Lung microvascular endothelial cell (primary cell): ENCODE measurements around the gene HIGD1A. TPM values are rescaled to one million over a fixed set of nuclear protein-coding genes. Genes with fewer than 3 reads are reported as not detected.
A peak's percentile ranks its signal among the peaks of the same experiment; 100 is the strongest.

ENCODE experiments used
- DNase-seq, 2 donors: peaks; one replicate each; pipeline versions ENCODE4 v3.0.0 to v3.0.0-alpha.2; 2010; ENCODE audit warnings: low read depth in 2 of 2
- total RNA-seq: library from RNA; depleted of rRNA; stranded (reverse); fragments of >200 nt; gene quantifications from 2 replicates; pipeline ENCODE4 v1.2.1, GENCODE V29; 2014

The HIGD1A gene
- total RNA-seq, 1 donor from 2014 or later, result 93.5 TPM

DNA sequence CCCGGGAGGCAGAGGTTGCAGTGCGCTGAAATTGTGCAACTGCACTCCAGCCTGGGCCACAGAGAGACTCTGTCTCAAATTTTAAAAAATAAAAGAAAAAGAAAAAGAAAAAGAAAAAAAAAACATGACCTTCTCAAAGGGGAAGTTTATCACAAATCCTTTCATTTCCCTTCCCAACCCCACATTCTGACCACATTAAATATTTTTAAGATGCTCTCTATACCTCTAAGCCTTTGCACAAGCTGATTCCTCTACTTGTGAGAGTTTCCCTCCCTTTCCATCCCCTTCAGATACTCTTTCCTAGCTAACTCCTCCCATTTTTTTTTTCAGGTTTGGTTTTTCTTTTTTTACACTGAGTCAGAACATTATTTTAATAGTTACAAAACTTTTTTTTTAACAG lies 4.0 kb downstream of the HIGD1A start:
- no peak for DNase-seq

DNA sequence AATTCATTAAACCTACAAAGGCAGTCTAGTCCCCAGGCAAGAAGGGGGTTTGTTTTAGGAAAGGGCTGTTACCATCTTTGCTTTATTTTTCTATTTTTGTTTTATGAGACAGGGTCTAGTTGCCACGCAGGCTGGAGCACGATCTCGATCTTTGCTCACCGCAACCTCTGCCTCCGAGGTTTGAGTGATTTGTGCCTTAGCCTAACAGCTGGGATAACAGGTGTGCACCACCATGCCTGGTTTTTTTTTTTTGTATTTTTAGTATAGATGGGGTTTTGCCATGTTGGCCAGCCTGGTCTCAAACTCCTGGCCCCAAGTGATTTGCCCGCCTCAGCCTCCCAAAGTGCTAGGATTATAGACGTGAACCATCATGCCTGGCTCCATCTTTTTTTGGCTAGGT lies 4.9 kb downstream of the HIGD1A start:
- DNase-seq, result no peak

DNA sequence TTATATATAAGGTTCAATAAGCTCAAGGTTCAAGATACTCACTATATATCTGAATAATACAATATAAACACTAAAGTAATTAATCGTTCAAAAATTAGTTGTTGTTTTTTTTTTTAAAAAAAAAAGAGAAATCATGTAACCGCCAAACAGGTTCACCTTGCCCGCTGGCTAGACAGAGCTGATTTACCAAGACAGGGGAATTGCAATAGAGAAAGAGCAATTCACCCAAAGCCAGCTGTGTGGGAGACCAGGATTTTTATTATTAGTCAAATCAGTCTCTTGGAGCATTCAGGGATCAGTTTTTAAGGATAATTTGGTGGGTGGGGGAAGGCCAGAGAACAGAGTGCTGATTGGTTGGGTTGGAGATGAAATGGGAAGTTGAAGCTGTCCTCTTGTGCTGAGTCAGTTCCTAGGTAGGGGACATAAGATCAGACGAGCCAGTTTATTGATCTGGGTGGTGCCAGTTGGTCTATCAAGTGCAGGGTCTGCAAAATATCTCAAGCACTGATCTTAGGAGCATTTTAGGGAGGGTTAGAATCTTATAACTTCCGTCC lies 7.9 kb downstream of the HIGD1A start:
- no peak for DNase-seq

DNA sequence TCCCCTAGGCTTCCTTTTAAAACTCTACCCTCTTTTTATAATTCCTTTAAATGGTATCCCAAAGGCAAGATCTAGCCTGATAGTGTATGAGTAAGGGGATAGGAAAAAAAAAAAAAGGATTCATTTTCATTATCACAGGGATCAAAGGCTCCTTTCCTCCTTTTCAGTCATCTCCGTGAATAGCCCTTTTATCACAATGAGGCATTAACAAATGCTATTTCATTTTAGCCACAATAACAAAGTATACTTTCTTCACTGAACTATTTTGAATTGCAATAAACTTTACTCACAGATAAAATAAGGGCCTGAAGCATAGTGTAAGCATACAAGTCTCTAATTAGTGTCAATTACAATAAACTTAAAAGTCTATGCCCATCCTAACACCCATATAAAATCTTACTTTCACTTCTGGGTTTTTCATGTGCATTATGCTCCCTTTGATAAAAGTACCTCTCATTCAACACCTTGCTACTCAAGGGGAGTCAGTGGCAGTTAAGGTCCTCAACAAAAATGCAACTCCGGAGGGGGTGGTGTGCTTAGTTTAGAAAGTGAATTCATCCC lies 8.6 kb downstream of the HIGD1A start:
- no peak for DNase-seq

DNA sequence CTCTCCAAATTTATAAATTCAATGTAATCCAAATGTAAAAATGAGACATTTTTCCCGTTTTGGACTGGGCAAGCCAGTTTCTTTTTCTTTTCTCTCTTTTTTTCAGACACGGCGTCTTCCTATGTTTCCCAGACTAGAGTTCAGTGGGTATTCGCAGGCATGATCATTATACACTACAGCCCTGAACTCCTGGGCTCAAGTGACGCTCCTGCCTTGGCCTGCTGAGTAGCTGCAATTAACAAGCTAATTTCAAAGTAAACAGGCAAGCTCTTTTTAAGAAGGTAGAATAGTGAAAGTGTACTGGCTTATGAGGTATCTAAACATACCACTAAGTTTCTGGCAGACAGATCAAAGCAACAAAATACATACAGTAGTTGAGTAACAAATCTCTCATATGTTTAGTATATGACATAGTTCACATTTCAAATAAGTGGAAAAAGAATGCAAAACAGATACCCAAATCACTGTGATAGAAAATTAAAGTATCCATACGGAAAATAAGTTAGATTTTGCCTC lies 13.5 kb downstream of the HIGD1A start:
- no peak for DNase-seq

DNA sequence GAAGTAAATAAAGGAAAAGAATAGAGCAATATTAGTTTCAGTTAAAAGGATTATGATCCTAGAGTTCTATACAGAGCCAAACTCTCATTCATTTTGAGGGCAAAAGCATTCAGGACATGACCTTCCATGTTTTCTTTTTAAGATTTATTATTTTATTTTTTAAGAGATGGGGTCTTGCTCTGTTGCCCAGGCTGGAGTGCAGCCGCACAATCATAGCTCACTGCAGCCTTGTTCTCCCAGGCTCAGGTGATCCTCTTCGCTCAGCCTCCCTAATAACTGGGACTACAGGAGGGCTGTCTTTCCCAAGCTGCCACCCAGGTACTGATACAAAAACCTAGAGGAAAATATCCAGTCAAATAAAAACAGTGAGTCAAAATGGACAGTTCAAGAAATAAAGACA lies 17.7 kb downstream of the HIGD1A start:
- DNase-seq, result no peak

DNA sequence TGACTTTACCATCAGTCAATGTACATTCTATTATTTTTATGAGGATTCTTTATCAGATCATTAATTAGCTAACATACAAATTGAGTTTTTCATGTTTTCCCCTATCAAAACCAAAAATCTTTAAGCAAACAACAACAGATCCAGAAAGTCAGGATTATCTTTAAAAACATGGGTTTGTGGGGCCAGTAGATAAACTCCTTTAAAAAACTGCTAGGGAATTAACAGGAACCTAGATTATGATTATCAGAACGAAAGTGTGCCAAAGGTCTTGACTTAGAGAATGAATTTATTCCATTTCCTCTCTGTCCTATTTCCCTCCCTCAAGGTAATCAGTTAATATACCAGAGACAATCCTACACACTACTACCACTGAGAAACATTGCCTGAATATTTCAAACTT lies 18.1 kb downstream of the HIGD1A start:
- DNase-seq, result no peak

DNA sequence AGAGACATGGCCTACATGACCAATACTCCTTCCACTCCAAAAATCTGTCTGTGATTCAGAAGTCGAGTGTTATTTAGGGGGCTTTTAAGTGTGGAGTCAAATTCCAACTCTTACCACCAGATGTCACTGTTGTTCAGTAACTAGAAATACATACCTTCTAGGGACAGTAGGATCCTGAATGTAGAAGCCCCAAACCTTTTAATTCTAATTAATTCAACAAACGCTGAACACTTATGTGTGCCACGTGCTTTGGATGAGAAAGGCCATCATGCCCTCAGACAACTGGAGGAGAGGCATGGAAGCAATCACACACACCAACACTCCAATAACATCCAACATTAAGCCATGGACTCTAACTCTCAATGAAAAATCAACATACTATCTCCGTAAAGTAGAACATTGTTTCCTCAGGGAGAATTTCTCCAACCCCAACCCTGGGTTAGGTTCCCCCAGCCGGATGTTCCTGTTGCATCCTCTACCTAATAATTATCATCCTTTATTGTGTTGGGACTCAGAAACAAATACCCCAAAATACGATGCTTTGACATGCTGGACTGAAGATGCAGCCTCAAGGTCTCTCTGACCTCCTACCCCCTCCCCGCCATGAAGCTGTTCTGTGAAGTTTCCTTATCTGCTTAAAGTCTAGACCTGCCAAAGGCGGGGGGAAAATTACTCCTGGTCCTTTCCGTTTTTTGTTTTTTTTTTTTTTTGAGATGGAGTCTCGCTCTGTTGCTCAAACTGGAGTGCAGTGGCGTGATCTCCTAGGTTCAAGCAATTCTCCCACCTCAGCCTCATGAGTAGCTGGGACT lies 23.2 kb downstream of the HIGD1A start:
- DNase-seq, result peak; percentile 79 to 84

DNA sequence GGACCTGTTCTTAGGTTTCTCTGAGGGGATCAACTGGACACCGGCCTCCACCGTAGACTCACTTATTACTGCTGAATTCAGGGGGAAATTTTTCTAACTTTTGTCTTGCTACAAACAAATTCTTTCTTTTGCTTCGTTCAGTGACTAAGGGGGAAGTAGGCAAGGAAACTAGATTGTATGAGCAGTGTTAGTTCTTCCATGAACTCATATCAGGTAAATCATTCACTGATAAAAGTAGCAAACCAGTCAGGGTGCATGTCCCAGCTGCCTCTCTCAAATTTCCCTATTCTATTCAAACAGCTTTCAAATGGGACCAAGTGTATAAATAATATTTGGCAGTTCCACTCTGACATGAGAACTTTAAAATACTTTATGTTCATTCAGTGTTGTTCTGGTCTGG lies 23.9 kb downstream of the HIGD1A start:
- no peak for DNase-seq

DNA sequence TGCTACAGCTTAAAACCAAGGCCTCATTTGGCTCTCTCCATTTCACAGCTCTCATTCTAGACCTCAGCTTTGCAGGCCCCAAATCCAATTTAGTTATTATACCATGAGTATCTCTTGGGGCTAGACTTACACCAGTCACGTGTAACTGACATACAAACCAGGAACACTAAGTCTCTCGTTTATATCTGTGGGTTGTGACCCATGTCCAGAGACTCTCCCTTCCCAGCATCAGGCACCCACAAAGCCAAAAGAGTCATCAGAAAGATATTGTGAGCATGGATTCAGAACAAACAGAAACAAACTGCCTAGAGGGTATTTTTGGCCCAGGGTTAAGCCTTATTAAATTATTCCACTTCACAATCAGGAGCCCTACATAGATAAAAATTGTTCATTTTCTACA lies 25.6 kb downstream of the HIGD1A start:
- no peak for DNase-seq

DNA sequence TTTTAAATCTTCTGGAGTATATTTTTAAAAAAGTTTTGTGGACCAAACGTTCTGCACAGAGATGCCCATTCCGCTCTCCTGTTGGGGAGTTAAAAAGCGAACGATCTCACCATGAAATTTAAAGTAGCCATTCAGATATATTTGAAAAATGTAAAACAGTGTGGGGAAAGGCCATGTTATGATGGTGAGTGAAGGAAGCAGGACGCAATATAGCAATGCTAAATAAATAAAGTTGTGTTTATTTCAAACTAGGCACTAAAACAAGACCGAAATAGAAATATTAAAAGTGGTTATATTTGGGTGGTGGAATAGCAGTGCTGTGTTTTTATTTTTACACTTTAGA lies 30.9 kb downstream of the HIGD1A start:
- DNase-seq, result no peak

DNA sequence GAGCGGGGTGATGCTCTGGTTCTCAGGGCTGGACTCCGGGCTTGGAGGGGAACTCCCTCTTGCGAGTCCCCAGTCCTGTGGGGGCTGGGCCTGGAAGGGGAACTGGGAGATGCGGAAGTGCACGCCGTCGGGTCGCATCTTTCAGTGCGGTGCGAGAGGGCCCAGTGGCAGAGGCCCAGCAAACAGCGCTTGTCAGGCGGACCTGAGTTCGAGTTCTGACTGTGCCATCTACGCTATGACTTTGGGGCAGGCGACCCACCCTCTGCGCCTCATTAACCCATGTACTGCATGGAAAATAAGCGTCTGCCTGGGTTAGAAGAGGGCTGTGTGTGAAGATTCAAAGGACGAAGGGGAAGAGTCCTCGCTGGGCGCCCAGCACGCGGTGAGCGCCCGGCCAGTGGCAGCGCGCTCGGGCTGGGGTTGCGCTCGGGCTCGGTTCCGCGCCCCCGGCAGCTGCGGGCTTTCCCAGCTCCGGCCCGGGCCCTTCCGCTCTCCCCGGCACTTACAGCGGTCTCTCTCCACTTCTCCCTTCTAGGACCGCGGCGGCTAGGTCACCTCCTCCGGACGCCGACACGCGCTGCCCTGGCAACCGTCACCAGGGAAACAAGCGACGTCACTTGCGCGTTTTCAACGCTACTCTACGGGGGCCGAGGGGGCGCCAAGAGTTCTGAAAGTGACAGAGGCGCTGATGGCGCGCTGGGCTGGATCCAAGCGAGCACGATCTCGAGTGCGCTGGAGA lies 31.5 kb downstream of the HIGD1A start, which contains the start of gene CCDC13:
Gene CCDC13 (minus strand): TSS at position 584 of the 739 bp plus-strand sequence. CDS start 14,908 bp downstream, outside the sequence.
- DNase-seq, result peak; percentile 94 to 95

DNA sequence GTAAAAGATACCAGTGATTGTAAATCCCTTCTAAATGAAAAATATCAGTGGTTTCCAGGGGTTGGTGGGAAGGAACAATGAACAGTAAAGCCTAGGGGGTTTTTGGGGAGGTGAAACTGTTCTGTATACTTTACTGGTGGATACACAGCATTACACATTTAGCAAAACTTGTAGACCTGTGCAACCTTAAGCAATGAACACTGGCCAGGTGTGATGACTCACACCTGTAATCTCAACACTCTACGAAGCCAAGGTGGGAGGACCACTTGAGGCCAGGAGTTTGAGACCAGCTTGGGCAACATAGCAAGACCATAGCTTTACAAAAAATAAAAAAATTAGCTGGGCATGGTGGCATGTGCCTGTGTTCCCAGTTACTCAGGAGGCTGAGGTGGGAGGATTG lies 33.0 kb downstream of the HIGD1A start:
- DNase-seq, result no peak

DNA sequence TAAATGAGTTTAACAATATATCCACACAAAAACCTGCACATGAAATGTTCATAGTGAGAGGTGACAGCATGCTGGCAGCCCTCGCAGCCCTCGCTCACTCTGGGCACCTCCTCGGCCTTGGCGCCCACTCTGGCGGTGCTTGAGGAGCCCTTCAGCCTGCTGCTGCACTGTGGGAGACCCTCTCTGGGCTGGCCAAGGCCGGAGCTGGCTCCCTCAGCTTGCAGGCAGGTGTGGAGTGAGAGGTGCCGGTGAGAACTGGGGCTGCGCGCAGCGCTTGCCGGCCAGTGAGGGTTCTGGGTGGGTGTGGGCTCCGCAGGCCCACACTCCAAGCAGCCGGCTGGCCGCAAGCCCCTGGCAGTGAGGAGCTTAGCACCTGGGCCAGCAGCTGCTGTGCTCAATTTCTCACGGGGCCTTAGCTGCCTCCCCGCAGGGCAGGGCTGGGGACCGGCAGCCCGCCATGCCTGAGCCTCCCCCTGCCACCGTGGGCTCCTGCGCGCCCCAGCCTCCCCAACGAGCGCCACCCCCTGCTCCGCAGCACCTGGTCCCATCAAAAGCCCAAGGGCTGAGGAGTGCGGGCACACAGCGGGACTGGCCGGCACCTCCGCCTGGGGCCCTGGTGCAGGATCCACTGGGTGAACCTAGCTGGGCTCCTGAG lies 34.7 kb downstream of the HIGD1A start:
- no peak for DNase-seq

DNA sequence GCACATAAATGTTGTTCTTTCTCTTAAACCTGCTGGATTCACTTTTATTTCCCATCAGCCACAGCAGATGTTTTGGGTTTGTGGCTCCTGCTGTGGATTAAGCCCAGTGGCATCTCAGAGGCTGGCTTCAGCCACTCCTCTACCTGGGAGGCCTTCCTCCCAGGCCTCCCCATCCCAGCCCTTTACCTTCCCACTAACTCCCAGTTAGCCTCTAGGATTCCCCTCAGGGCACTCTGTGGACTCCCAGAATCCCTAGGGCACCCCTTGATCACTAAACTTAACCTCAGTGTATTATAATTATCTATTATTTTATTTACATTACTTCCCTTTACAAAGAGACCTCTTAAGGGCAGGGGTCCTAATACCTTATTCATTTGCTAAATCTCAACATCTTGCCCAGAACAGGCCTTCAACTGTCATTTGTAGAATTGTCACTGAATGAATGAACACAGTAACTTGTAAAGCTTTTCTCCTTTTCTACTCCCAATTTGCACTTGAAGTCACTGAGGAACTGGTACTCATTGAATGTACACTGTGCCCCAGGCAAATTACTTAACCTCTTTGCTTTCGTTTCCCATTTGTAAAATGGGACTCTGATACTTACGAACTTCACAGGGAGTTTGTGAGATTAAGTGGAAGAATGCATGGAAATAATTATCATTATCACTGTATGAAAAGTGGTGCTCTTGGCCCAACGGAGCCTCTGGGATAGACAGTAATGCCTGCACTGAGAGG lies 39.6 kb downstream of the HIGD1A start:
- no peak for DNase-seq

DNA sequence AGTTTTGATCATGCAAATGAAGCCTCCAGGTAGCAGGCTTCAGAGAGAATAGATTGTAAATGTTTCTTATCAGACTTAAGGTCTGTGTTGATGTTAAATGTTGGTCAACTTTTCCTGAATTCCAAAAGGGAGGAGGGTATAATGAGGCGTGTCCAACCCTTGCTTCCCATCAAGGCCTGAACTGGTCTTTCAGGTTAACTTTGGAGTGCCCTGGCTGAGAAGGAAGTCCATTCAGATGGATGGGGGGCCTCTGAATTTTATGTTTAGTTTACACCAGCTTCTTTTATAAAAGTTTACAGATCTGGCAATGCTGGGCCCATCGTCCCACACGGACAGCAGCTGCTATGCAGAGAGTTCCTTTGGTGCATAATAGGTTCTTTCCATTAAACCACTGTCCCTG lies 40.2 kb downstream of the HIGD1A start:
- DNase-seq, result no peak

DNA sequence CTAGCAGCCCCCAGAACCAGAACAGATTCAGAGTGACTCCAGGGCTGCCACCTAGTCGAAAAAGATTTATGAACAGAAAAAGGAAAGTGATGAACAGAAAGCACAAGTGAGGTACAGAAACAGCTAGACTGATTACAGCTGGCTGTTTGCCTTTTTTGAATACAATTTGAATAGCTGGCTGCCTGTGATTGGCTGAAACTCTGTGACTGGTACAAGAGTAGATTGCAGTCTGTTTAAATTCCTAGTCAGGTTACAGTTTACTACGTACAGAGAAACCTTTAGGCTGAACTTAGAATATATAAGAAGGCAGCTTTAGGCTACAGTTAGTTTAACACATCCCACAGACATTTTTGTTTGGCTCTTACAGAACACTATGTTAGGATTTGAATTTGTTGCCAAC lies 41.3 kb downstream of the HIGD1A start:
- no peak for DNase-seq

DNA sequence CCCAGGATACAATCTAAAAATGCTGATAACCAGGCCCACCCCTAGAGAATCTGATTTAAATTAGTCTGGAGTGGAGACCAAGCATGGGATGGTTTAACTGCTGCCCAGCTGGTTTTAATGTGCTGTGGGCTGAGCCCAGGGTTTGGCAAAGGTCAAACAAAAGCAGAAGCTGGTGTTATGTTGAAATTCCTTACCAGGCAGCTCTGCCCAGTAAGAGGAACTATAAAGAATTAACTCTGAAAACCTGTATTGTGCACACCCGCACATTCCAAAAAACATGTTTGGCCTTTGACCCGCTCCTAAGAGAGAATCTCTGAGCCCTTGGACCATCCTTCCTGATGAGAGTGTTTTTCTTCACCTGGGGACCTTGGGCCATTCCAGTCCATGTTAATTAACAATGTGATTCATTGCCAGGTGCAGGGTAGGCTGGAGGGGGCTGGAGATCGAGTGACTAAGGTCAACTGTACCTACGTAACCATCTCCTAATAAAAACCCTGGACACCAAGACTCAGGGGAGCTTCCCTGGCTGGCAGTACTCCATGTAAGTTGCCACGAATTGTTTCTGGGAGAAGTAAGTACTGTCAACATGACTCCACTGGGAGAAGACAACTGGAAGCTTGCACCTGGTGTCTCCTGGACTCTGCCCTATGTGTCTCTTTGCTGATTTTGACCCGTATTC lies 42.1 kb downstream of the HIGD1A start:
- DNase-seq, result no peak

DNA sequence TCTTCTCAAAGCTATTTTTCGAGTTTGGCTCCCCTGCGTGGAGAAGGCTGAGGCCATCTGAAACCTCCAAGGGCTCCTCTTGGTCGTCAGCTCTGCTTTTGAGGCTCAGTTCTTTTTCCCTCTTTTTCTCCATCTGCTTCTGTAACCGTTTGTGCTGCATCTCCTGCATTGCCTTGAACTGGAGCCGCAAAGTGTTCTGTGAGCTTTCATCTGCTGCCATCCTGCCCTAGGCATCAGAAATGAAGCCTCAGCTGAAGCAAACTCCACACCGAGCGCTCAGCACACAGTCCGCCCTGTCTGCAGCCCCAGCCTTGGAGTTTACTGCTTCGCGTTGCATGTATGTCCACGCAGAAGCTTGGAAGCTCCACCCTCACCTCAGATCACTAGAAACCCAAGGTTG lies 46.2 kb downstream of the HIGD1A start:
- no peak for DNase-seq

DNA sequence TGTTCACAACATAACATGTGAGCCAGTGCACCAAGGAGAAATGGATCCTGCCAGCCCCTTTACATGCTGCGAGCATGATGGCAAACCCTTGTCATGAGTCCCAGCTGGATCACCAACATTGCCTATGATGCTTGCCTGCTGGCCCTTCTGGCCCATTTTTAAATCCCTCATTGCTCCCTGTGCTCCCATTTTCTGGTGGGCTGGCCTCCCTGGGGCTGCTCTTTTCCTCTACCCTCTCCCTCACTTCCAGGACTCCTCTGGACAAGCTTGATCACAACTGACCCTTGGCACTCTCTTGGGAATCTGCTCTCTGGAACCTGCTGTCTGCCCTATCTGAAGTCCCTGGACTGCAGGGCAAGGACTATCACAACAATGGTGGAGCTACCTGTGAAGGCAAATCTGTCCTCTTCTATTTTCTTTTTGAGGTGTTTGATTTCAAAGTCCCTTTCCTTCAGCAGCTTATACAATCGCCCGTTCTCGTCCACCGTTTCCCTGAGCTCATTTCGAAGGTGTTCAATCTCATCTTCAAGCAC lies 47.5 kb downstream of the HIGD1A start:
- DNase-seq, result no peak
